SW 1271 (cell line): ENCODE results near the gene SFTPB.
"Not testable (repeated sequence)": the region's sequence is repeated elsewhere in the genome, so short reads cannot be mapped to it uniquely, and the experiment has no call there.

ENCODE experiments used
- DNase-seq, 2 experiments: peaks; one replicate each; lab custom pipeline; 2025; lab: John Stamatoyannopoulos, UW

SFTPB gene

GRCh38 chr2:85675866-85676548, 8.0 kb upstream of the SFTPB start:
- DNase-seq, result no peak

GRCh38 chr2:85675427-85675826, 7.4 kb upstream of the SFTPB start:
- DNase-seq, result no peak

GRCh38 chr2:85674417-85674816, 6.4 kb upstream of the SFTPB start:
- no peak for DNase-seq

GRCh38 chr2:85673716-85674375, 5.8 kb upstream of the SFTPB start:
- DNase-seq, result no peak

GRCh38 chr2:85672456-85672855, 4.5 kb upstream of the SFTPB start:
- DNase-seq, result no peak

GRCh38 chr2:85670416-85670815, 2.4 kb upstream of the SFTPB start:
- DNase-seq, result not testable (repeated sequence)

- no peak for DNase-seq
Measured at GRCh38 chr2:85669549-85669948, 1.6 kb upstream of the SFTPB start.

GRCh38 chr2:85668857-85669142, 801 bp upstream of the SFTPB start:
- DNase-seq, result no peak

GRCh38 chr2:85667561-85668008, 414 bp downstream of the SFTPB start:
- DNase-seq, result no peak

GRCh38 chr2:85666435-85667316, 1.3 kb downstream of the SFTPB start:
- no peak for DNase-seq

- no peak for DNase-seq
Measured at GRCh38 chr2:85666016-85666415, 2.0 kb downstream of the SFTPB start.

- DNase-seq, result no peak
Measured at GRCh38 chr2:85665264-85665937, 2.6 kb downstream of the SFTPB start.

- no peak for DNase-seq
Measured at GRCh38 chr2:85663594-85664565, 4.1 kb downstream of the SFTPB start.

GRCh38 chr2:85662899-85663593, 5.0 kb downstream of the SFTPB start:
- peak in 1 of 2 experiments; percentile 17 for DNase-seq

GRCh38 chr2:85661139-85661858, 6.7 kb downstream of the SFTPB start:
- DNase-seq, result no peak

- no peak for DNase-seq
Measured at GRCh38 chr2:85660725-85661124, 7.3 kb downstream of the SFTPB start.

GRCh38 chr2:85660301-85660700, 7.7 kb downstream of the SFTPB start:
- DNase-seq, result not testable (repeated sequence)

- no peak for DNase-seq
Measured at GRCh38 chr2:85659324-85659981, 8.5 kb downstream of the SFTPB start.

GRCh38 chr2:85657399-85657798, 10.6 kb downstream of the SFTPB start:
- not testable (repeated sequence) for DNase-seq
